ENCODE measurements around the gene CRYL1. TPM values are rescaled to one million over a fixed set of nuclear protein-coding genes. Genes with fewer than 3 reads are reported as not detected.

CRYL1 gene
- total and polyA plus RNA-seq, 9 of the 15 experiments (the other 6 are each of a cell fraction or from before 2014, with no cell fraction given), result 1.0 to 6.9 (median 2.4) TPM

- TF ChIP-seq ZNF280B (CRISPR knock-in tag; IDR thresholded peaks at IDR 0.05) (no peak), KDM1A (IDR thresholded peaks at IDR 0.05) (0 out of 4 replicates have a peak, but pooled peaks of 1 of the 2 experiments have one; percentile 19), ZNF174 (CRISPR knock-in tag; IDR thresholded peaks at IDR 0.05) (no peak), BACH1 (tag; IDR thresholded peaks at IDR 0.05) (no peak), PPARD (CRISPR knock-in tag; IDR thresholded peaks at IDR 0.05) (no peak), CTCF (IDR thresholded peaks at IDR 0.05 in 2 of 3, conservative IDR thresholded peaks at IDR 0.05 in 1 of 3; ENCODE audit: insufficient read depth in 2 of 3, low read depth in 1 of 3, low read length in 3 of 3) (peak; percentile 68 to 76 (median 70)), DEAF1 (CRISPR knock-in tag; IDR thresholded peaks at IDR 0.05) (0 out of 2 replicates have a peak, but pooled peaks have one; percentile 10), ZNF184 (CRISPR knock-in tag; IDR thresholded peaks at IDR 0.05) (no peak), SLC30A9 (CRISPR knock-in tag; IDR thresholded peaks at IDR 0.05) (no peak), HOMEZ (CRISPR knock-in tag; IDR thresholded peaks at IDR 0.05) (no peak), PRMT5 (CRISPR knock-in tag; IDR thresholded peaks at IDR 0.05) (no peak), MEF2A (IDR thresholded peaks at IDR 0.05; ENCODE audit: control insufficient read depth, low read depth, low read length) (no peak), STAG1 (CRISPR knock-in tag; IDR thresholded peaks at IDR 0.05; ENCODE audit: borderline replicate concordance) (no peak; the same call in 1 of the 2 replicates), NFE2 (IDR thresholded peaks at IDR 0.05; ENCODE audit: low read depth) (peak; percentile 53; the same call in 1 of the 2 replicates), CTCFL (IDR thresholded peaks at IDR 0.05; ENCODE audit: borderline replicate concordance, insufficient read depth, low read depth, low read length, poor library complexity, severe bottlenecking) (no peak), STAT5A (IDR thresholded peaks at IDR 0.05; ENCODE audit: borderline replicate concordance, low read length) (no peak)
Measured at GRCh38 chr13:20492641-20493040, 33.0 kb downstream of the CRYL1 start (continued).

Measured in K562 (cell line).